ENCODE results near the gene RNF223. TPM values are rescaled to one million over a fixed set of nuclear protein-coding genes. Genes with fewer than 3 reads are reported as not detected.

RNF223 gene
- total RNA-seq, 1 donor from 2014 or later = not detected

DNA sequence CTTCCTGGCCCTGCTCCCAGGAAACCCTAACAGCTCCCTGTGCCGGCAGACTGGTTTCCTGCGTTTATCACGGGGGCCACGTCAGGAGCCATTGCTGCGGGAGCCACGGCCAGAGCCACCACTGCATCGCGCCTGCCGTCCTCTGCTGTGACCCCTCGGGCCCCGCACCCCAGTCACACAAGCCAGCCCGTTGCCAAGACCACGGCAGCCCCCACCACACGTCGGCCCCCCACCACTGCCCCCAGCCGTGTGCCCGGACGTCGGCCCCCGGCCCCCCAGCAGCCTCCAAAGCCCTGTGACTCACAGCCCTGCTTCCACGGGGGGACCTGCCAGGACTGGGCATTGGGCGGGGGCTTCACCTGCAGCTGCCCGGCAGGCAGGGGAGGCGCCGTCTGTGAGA, 26.1 kb downstream of the RNF223 start:
- peaks cover 8% of the 10 kb centered on the region for H3K4me1 Mint-ChIP-seq
- TF ChIP-seq, protein P1, sequence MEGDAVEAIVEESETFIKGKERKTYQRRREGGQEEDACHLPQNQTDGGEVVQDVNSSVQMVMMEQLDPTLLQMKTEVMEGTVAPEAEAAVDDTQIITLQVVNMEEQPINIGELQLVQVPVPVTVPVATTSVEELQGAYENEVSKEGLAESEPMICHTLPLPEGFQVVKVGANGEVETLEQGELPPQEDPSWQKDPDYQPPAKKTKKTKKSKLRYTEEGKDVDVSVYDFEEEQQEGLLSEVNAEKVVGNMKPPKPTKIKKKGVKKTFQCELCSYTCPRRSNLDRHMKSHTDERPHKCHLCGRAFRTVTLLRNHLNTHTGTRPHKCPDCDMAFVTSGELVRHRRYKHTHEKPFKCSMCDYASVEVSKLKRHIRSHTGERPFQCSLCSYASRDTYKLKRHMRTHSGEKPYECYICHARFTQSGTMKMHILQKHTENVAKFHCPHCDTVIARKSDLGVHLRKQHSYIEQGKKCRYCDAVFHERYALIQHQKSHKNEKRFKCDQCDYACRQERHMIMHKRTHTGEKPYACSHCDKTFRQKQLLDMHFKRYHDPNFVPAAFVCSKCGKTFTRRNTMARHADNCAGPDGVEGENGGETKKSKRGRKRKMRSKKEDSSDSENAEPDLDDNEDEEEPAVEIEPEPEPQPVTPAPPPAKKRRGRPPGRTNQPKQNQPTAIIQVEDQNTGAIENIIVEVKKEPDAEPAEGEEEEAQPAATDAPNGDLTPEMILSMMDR (conservative IDR thresholded peaks at IDR 0.05) = no peak
- H3K27me3 Mint-ChIP-seq (ENCODE audit: low read depth) = peaks cover 2% of the 10 kb centered on the region
- no peak for DNase-seq (ENCODE audit: low read depth, low spot score)
- H3K4me3 Mint-ChIP-seq = no peak overlapping the region
- H3K36me3 Mint-ChIP-seq (ENCODE audit: low read depth) = peaks cover 12% of the 10 kb centered on the region
- H3K9me3 Mint-ChIP-seq = peaks cover 3% of the 10 kb centered on the region
- H3K27ac Mint-ChIP-seq (ENCODE audit: unreplicated experiment) = no peak overlapping the region

- DNase-seq (ENCODE audit: low read depth, low spot score) = no peak
- peaks cover 2% of the 10 kb centered on the region for H3K27me3 Mint-ChIP-seq (ENCODE audit: low read depth)
- peaks cover 4% of the 10 kb centered on the region for H3K4me1 Mint-ChIP-seq
- peaks cover 6% of the 10 kb centered on the region for H3K36me3 Mint-ChIP-seq (ENCODE audit: low read depth)
- TF ChIP-seq, protein P1 (conservative IDR thresholded peaks at IDR 0.05) = no peak
- H3K4me3 Mint-ChIP-seq = no peak overlapping the region
- H3K9me3 Mint-ChIP-seq = peaks cover 3% of the 10 kb centered on the region
- no peak overlapping the region for H3K27ac Mint-ChIP-seq (ENCODE audit: unreplicated experiment)
Observed at GRCh38 chr1:1047407-1047806, 26.7 kb downstream of the RNF223 start.

- Mint-ChIP-seq H3K27me3 (ENCODE audit: low read depth) (peaks cover 2% of the 10 kb centered on the region), H3K4me1 (no peaks in the 10 kb centered on the region), H3K36me3 (ENCODE audit: low read depth) (peaks cover 3% of the 10 kb centered on the region), H3K4me3 (no peak overlapping the region), H3K9me3 (no peaks in the 10 kb centered on the region), H3K27ac (ENCODE audit: unreplicated experiment) (no peak overlapping the region)
- TF ChIP-seq, protein P1 (conservative IDR thresholded peaks at IDR 0.05) = no peak
- no peak for DNase-seq (ENCODE audit: low read depth, low spot score)
Observed at GRCh38 chr1:1046767-1047166, 27.3 kb downstream of the RNF223 start.

DNA sequence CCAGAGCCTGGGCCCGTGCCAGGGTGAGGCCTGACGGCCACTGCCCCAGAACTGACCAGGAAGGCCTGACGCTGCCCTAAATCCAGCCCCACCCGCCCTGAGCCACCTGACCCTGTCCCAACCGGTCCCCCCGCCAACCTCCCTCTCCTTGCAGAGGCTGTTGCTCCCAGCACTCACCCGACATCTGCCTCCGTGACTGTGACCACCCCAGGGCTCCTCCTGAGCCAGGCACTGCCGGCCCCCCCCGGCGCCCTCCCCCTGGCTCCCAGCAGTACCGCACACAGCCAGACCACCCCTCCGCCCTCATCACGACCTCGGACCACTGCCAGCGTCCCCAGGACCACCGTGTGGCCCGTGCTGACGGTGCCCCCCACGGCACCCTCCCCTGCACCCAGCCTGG, 27.9 kb downstream of the RNF223 start:
- Mint-ChIP-seq H3K4me3 (no peak overlapping the region), H3K36me3 (ENCODE audit: low read depth) (peaks cover 3% of the 10 kb centered on the region), H3K4me1 (no peaks in the 10 kb centered on the region), H3K9me3 (no peaks in the 10 kb centered on the region), H3K27me3 (ENCODE audit: low read depth) (peaks cover 2% of the 10 kb centered on the region), H3K27ac (ENCODE audit: unreplicated experiment) (no peak overlapping the region)
- DNase-seq (ENCODE audit: low read depth, low spot score) = no peak
- TF ChIP-seq, protein P1 (conservative IDR thresholded peaks at IDR 0.05) = no peak

DNA sequence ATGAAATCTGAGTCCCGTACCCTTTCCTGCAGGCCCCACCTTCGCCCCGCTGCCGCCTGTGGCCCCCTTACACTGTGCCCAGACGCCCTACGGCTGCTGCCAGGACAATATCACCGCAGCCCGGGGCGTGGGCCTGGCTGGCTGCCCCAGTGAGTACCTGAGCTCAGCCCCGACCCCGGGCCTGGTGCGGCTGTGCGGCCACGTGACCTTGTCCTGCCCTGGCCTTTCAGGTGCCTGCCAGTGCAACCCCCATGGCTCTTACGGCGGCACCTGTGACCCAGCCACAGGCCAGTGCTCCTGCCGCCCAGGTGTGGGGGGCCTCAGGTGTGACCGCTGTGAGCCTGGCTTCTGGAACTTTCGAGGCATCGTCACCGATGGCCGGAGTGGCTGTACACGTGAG, 29.0 kb downstream of the RNF223 start:
- Mint-ChIP-seq H3K4me1 (no peaks in the 10 kb centered on the region), H3K4me3 (no peak overlapping the region), H3K27me3 (ENCODE audit: low read depth) (peaks cover 2% of the 10 kb centered on the region), H3K9me3 (no peaks in the 10 kb centered on the region), H3K27ac (ENCODE audit: unreplicated experiment) (no peak overlapping the region), H3K36me3 (ENCODE audit: low read depth) (peaks cover 3% of the 10 kb centered on the region)
- TF ChIP-seq, protein P1 (conservative IDR thresholded peaks at IDR 0.05) = no peak
- DNase-seq (ENCODE audit: low read depth, low spot score) = no peak

Data from neural crest cell (in vitro differentiated cells).